Measurements from ENCODE around the gene GTPBP8.

Gene GTPBP8

DNA sequence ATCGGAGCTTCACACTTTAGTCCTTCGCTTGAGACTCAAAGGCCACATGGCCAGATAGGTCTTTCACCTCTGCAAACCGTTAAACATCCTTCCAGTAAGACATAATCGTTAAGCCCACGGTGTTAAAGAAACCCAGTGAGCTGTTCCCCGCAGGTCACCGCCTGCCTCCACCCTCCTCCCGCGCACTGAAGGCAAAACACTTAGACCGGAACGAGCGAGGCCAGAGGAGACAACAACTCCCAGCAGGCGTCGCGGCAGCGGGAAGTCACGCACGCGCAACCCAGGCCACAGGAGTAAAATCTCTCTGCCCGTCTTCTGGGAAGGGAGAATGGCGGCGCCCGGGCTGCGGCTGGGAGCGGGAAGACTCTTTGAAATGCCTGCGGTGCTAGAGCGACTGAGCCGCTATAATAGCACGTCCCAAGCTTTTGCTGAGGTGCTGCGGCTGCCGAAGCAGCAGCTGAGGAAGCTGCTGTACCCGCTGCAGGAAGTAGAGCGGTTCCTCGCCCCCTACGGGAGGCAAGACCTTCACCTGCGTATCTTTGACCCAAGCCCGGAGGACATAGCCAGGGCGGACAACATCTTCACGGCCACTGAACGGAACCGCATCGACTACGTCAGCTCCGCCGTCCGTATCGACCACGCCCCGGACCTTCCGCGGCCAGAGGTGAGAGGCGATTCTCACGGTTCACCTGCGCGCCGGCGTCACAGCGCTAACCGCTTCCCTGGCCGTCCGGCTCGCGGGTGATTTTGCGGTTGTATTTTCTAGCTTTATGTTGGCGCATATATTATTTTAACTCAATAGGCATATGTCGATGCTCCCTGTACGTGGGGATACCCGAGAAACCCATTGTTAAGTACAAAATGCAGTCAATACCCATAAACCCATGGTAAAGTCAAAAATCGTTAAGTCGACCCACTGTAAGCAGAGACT lies at the start of gene GTPBP8 (continued):
- TF ChIP-seq, protein P1, sequence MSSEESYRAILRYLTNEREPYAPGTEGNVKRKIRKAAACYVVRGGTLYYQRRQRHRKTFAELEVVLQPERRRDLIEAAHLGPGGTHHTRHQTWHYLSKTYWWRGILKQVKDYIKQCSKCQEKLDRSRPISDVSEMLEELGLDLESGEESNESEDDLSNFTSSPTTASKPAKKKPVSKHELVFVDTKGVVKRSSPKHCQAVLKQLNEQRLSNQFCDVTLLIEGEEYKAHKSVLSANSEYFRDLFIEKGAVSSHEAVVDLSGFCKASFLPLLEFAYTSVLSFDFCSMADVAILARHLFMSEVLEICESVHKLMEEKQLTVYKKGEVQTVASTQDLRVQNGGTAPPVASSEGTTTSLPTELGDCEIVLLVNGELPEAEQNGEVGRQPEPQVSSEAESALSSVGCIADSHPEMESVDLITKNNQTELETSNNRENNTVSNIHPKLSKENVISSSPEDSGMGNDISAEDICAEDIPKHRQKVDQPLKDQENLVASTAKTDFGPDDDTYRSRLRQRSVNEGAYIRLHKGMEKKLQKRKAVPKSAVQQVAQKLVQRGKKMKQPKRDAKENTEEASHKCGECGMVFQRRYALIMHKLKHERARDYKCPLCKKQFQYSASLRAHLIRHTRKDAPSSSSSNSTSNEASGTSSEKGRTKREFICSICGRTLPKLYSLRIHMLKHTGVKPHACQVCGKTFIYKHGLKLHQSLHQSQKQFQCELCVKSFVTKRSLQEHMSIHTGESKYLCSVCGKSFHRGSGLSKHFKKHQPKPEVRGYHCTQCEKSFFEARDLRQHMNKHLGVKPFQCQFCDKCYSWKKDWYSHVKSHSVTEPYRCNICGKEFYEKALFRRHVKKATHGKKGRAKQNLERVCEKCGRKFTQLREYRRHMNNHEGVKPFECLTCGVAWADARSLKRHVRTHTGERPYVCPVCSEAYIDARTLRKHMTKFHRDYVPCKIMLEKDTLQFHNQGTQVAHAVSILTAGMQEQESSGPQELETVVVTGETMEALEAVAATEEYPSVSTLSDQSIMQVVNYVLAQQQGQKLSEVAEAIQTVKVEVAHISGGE (tag by site-specific recombination; conservative IDR thresholded peaks at IDR 0.05; ENCODE audit: low read depth): peak; percentile 96
- TF ChIP-seq ZNF521 (tag by site-specific recombination; IDR thresholded peaks at IDR 0.05) (no peak), ZNF202 (tag by site-specific recombination; IDR thresholded peaks at IDR 0.05; ENCODE audit: borderline replicate concordance) (no peak), WT1 (tag by site-specific recombination; IDR thresholded peaks at IDR 0.05) (no peak), ZNF239 (tag by site-specific recombination; IDR thresholded peaks at IDR 0.05) (no peak), ZBTB21 (tag by site-specific recombination; IDR thresholded peaks at IDR 0.05) (peak; percentile 60), ZNF610 (tag by site-specific recombination; IDR thresholded peaks at IDR 0.05; ENCODE audit: borderline replicate concordance) (no peak), ZNF274 (IDR thresholded peaks at IDR 0.05; ENCODE audit: low read length) (no peak), ZNF274 (tag by site-specific recombination; IDR thresholded peaks at IDR 0.05; ENCODE audit: borderline replicate concordance) (no peak), SALL2 (tag by site-specific recombination; IDR thresholded peaks at IDR 0.05; ENCODE audit: borderline replicate concordance) (no peak), REPIN1 (tag by site-specific recombination; IDR thresholded peaks at IDR 0.05; ENCODE audit: low read depth) (no peak), ZNF423 (tag by site-specific recombination; IDR thresholded peaks at IDR 0.05) (no peak)
- TF ChIP-seq, protein P2, sequence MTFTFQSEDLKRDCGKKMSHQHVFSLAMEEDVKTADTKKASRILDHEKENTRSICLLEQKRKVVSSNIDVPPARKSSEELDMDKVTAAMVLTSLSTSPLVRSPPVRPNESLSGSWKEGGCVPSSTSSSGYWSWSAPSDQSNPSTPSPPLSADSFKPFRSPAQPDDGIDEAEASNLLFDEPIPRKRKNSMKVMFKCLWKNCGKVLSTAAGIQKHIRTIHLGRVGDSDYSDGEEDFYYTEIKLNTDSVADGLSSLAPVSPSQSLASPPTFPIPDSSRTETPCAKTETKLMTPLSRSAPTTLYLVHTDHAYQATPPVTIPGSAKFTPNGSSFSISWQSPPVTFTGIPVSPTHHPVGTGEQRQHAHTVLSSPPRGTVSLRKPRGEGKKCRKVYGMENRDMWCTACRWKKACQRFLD (tag by site-specific recombination; IDR thresholded peaks at IDR 0.05): no peak

DNA sequence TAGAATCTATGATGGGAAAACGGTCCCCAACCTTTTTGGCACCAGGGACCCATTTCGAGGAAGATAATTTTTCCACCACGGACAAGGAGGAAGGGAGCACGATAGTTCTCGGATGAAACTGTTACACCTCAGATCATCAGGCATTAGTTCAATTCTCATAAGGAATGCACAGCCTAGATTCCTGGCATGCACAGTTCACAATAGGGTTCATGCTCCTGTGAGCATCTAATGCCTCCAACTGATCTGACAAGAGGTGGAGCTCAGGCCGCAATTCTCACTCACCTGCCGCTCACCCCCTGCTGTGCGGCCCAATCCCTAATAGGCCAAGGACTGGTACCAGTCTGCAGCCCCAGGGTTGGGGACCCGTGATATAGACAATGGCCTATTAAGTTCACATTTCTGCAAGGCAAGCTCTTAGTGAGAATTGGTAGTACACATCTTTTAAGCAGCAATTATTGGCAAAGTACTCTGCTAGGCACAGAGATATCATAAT lies 42.4 kb upstream of the GTPBP8 start:
- no peak overlapping the region for H3K4me3 ChIP-seq (ENCODE audit: low read depth, low read length)
- H3K27ac ChIP-seq (ENCODE audit: extremely low read depth, low read depth, low read length): no peak overlapping the region
- no peaks in the 10 kb centered on the region for H3K36me3 ChIP-seq (ENCODE audit: control insufficient read depth in 2 of 2, insufficient read depth in 1 of 2, low read length in 2 of 2)
- ChIA-PET POLR2A (no interaction called here), CTCF (interaction anchor here (0.6 kb wide), 1 partner anchor 30 kb away, joined by 3 read pairs; no protein-coding TSS in a partner anchor)
- no peaks in the 10 kb centered on the region for H3K4me1 ChIP-seq (ENCODE audit: control insufficient read depth, insufficient read depth, low read length)
- H3K9me3 ChIP-seq (ENCODE audit: control insufficient read depth, insufficient read depth, low read depth, low read length): no peaks in the 10 kb centered on the region
- TF ChIP-seq ZNF169 (tag by site-specific recombination; IDR thresholded peaks at IDR 0.05) (no peak), ZNF174 (tag by site-specific recombination; IDR thresholded peaks at IDR 0.05) (no peak)

DNA sequence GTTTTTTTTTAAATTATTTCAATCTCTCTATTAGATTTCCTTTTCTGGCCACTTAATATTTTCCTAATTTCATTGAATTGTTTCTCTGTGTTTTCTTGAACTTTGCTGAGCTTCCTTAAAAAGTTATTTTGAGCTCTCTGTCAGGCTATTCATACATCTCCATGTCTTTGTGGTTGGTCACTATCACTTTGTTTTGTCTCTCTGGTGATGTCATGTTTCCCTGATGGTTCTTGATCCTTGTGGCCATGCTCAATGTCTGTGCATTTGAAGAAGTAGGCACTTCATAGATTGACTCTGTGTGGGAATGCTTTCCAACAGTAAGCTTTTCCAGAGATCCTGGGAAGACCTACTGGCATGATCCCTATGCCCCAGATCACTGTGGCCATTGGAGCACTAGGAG lies 34.4 kb upstream of the GTPBP8 start:
- Histone ChIP-seq H3K4me3 (ENCODE audit: low read depth, low read length) (no peak overlapping the region), H3K9me3 (ENCODE audit: control insufficient read depth, insufficient read depth, low read depth, low read length) (no peaks in the 10 kb centered on the region), H3K36me3 (ENCODE audit: control insufficient read depth in 2 of 2, insufficient read depth in 1 of 2, low read length in 2 of 2) (no peaks in the 10 kb centered on the region), H3K4me1 (ENCODE audit: control insufficient read depth, insufficient read depth, low read length) (no peaks in the 10 kb centered on the region), H3K27ac (ENCODE audit: extremely low read depth, low read depth, low read length) (no peak overlapping the region)
- POLR2A ChIA-PET: no interaction called here
- CTCF ChIA-PET: no interaction called here
- TF ChIP-seq RBAK (tag by site-specific recombination; IDR thresholded peaks at IDR 0.05): no peak
- TF ChIP-seq ZNF510 (tag by site-specific recombination; IDR thresholded peaks at IDR 0.05; ENCODE audit: insufficient replicate concordance): no peak
- TF ChIP-seq ZNF521 (tag by site-specific recombination; IDR thresholded peaks at IDR 0.05): no peak
- TF ChIP-seq ZNF623 (tag by site-specific recombination; IDR thresholded peaks at IDR 0.05): no peak
- TF ChIP-seq ZBTB17 (tag by site-specific recombination; IDR thresholded peaks at IDR 0.05): no peak
- no peak for TF ChIP-seq FEZF1 (tag by site-specific recombination; IDR thresholded peaks at IDR 0.05)

All from HEK293 (cell line).